ENCODE data around the gene FAM98B. TPM values are rescaled to one million over a fixed set of nuclear protein-coding genes. Genes with fewer than 3 reads are reported as not detected.

The FAM98B gene
- total RNA-seq, 3 donors from 2014 or later (not counting 1 experiment from before 2014, with no cell fraction given), result 27.5 to 34.0 (median 29.0) TPM

DNA sequence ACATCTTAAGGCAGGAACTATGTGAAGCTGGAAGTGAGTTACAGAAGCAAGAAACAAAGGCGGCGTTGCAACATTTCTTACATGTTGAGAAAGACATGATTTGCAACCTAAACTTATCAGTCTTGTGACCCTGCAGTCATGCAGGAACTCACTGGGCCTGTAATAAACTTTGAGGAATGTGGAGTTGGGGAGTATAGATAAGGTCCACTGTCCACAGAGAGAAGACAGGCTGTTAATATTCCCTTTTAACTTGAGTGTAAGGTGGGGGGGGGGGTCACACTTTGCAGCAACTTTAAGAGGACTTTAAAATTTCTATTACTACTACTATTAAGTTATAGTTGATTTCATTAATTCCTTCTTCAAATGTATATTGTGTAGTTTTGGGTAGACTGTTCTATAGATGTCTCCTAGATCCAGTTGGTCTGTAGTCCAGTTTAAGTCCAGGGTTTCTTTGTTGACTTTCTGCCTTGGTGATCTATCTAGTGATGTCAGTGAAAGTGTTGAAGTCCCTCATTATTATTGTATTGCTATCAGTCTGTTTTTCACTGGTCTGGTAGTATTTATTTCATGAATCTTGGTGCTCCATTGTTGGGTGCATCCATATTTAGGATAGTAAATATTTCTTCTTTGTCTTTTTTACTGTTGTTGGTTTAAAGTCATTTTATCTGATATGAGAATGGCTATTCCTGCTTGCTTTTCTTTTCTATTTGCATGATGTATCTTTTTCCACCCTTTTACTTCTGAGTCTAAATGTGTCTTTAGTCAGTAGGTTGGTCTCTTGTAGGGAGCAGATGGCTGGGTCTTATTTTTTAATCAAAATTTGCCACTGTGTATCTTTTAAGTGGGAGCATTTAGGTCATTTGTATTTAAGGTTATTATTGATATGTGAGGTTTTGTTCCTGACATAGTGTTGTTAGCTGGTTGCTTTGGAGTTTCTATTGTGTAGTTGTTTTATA is 15.6 kb upstream of the FAM98B start:
- peaks cover 4% of the 10 kb centered on the region for H3K27me3 ChIP-seq (ENCODE audit: control insufficient read depth, insufficient read depth, low read length)
- no peaks in the 10 kb centered on the region for H3K9me3 ChIP-seq (ENCODE audit: control insufficient read depth, insufficient read depth, low read length)
- no peak overlapping the region for H3K27ac ChIP-seq (ENCODE audit: low read length)

DNA sequence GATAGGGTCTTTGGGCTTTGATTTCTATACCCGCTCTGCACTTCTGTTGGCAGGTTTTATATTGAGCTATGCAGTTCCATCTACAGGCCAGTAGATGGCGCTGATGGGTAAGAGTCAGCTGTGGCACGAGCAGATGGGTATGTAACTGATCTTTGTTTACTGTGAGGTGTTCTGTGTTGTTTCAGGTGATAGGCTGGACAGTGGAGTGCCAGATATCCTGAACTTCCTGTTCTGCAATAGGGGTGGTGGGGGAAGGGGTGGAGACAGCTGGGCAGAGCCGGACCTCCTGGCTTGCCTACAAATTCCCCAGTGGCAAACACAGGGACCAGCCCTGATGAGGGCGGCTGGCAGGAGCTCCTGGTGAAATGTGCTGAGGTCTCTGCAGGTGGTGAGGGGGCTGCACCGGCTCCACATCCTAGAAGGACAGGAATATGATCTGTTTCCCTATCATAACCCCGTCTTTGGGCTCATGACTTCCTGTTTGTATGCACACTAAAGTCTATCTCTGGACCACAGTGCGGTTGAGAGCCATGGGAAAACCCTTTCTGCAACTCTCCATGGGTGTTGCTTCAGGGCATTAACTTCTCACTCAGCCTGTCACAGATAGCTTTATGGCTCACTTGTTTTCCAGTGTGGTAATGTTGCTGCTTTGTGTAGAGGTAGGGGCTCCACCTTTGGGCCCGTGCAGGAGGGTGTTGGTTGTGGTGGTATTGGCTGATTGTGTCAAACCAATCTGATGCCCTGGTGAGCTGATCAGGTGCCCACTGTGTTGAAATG is 13.4 kb upstream of the FAM98B start:
- Histone ChIP-seq H3K4me1 (ENCODE audit: control insufficient read depth, insufficient read depth, low read length) (peaks cover 6% of the 10 kb centered on the region), H3K9me3 (ENCODE audit: control insufficient read depth, insufficient read depth, low read length) (no peaks in the 10 kb centered on the region), H3K4me3 (ENCODE audit: low read length) (no peak overlapping the region), H3K36me3 (ENCODE audit: control insufficient read depth, insufficient read depth, low read length) (no peaks in the 10 kb centered on the region), H3K27ac (ENCODE audit: low read length) (no peak overlapping the region), H3K27me3 (ENCODE audit: control insufficient read depth, insufficient read depth, low read length) (peaks cover 4% of the 10 kb centered on the region)
- 18% methylated on average over 9 of the region's 9 CpGs for WGBS (ENCODE audit: insufficient coverage)
- Mint-ChIP-seq H3K27ac (peak overlapping the region in 1 of 2 donors; percentile 60), H3K9me3 (no peaks in the 10 kb centered on the region), H3K4me3 (no peak overlapping the region), H3K27me3 (ENCODE audit: low read depth in 2 of 2) (peaks cover 26 to 44% of the 10 kb centered on the region in 2 donors), H3K4me1 (peaks cover 7 to 8% of the 10 kb centered on the region in 2 donors), H3K36me3 (peaks cover 7% of the 10 kb centered on the region)
- DNase-seq, result peak; percentile 29 to 90
- peak; percentile 94 for TF ChIP-seq CTCF (IDR thresholded peaks at IDR 0.05)
- peak; percentile 89 to 93 (median 92) for ATAC-seq
- intact Hi-C loops (cut with micrococcal nuclease), result loop anchor here (1.0 to 10.0 kb wide), 3 partner anchors 124 to 259 kb away; partner anchors contain the start of gene RASGRP1

More for the DNA sequence above, 15.6 kb upstream of the FAM98B start:
- no peaks in the 10 kb centered on the region for H3K9me3 Mint-ChIP-seq
- DNase-seq (no peak), ATAC-seq (no peak)
- peaks cover 7 to 8% of the 10 kb centered on the region in 2 donors for H3K4me1 Mint-ChIP-seq
- H3K36me3 ChIP-seq (ENCODE audit: control insufficient read depth, insufficient read depth, low read length), result no peaks in the 10 kb centered on the region
- H3K4me3 ChIP-seq (ENCODE audit: low read length), result no peak overlapping the region
- no peak overlapping the region for H3K27ac Mint-ChIP-seq
- WGBS (ENCODE audit: insufficient coverage), result 95% methylated on average over 2 of the region's 2 CpGs
- peaks cover 35 to 61% of the 10 kb centered on the region in 2 donors for H3K27me3 Mint-ChIP-seq (ENCODE audit: low read depth in 2 of 2)
- H3K36me3 Mint-ChIP-seq, result peaks cover 7% of the 10 kb centered on the region
- no peak for TF ChIP-seq CTCF (IDR thresholded peaks at IDR 0.05)
- peaks cover 6% of the 10 kb centered on the region for H3K4me1 ChIP-seq (ENCODE audit: control insufficient read depth, insufficient read depth, low read length)
- no peak overlapping the region for H3K4me3 Mint-ChIP-seq
- intact Hi-C loops (cut with micrococcal nuclease), result no loop called here

- ATAC-seq, result no peak
- intact Hi-C loops (cut with micrococcal nuclease), result loop anchor here (10.0 kb wide), 1 partner anchor 124 kb away; the partner anchor contains the start of gene RASGRP1
Observed at GRCh38 chr15:38441130-38441519, 12.8 kb upstream of the FAM98B start.

More at GRCh38 chr15:38441130-38441519, 12.8 kb upstream of the FAM98B start:
- no peak for TF ChIP-seq CTCF (IDR thresholded peaks at IDR 0.05)
- no peak overlapping the region for H3K27ac ChIP-seq (ENCODE audit: low read length)
- 72% methylated on average over 2 of the region's 3 CpGs for WGBS (ENCODE audit: insufficient coverage)
- Mint-ChIP-seq H3K9me3 (no peaks in the 10 kb centered on the region), H3K27ac (peak overlapping the region in 1 of 2 donors; percentile 60), H3K27me3 (ENCODE audit: low read depth in 2 of 2) (peaks cover 23 to 39% of the 10 kb centered on the region in 2 donors), H3K36me3 (peaks cover 7% of the 10 kb centered on the region), H3K4me1 (peaks cover 7 to 8% of the 10 kb centered on the region in 2 donors), H3K4me3 (no peak overlapping the region)
- H3K27me3 ChIP-seq (ENCODE audit: control insufficient read depth, insufficient read depth, low read length), result peaks cover 4% of the 10 kb centered on the region
- H3K36me3 ChIP-seq (ENCODE audit: control insufficient read depth, insufficient read depth, low read length), result no peaks in the 10 kb centered on the region
- H3K4me3 ChIP-seq (ENCODE audit: low read length), result no peak overlapping the region
- H3K4me1 ChIP-seq (ENCODE audit: control insufficient read depth, insufficient read depth, low read length), result peaks cover 6% of the 10 kb centered on the region
- no peaks in the 10 kb centered on the region for H3K9me3 ChIP-seq (ENCODE audit: control insufficient read depth, insufficient read depth, low read length)
- DNase-seq, result no peak

All from natural killer cell (primary cell).